Prostate gland (tissue), 2 donors: Measurements from ENCODE around the gene NFIC. TPM values are rescaled to one million over a fixed set of nuclear protein-coding genes. Genes with fewer than 3 reads are reported as not detected.

Experiments used
- DNase-seq: peaks from one replicate; pipeline ENCODE4 v3.0.0-alpha.2; 2019; ENCODE audit warnings: low spot score
- H3K27ac ChIP-seq, 2 donors: fragments of 200-600 bp; sonication (generic); 2 replicates each; pipeline ENCODE4 v1.5.1; 2017 to 2019
- H3K27me3 ChIP-seq: fragments of 200-600 bp; sonication (generic); replicated peaks from 2 replicates; pipeline ENCODE4 v1.5.1; 2019; ENCODE audit not compliant: insufficient read depth
- H3K36me3 ChIP-seq, 2 donors: fragments of 200-600 bp; sonication (generic); 1 replicate in 1 of 2; 2 replicates in 1 of 2; pipeline versions ENCODE4 v1.5.1 to v1.8.1; 2017 to 2019
- H3K4me1 ChIP-seq: fragments of 200-600 bp; sonication (generic); replicated peaks from 2 replicates; pipeline ENCODE4 v1.5.1; 2019
- H3K4me3 ChIP-seq, 2 donors: fragments of 200-600 bp; sonication (generic); 2 replicates each; pipeline ENCODE4 v1.5.1; 2017 to 2019
- H3K9me3 ChIP-seq: fragments of 200-600 bp; sonication (generic); 2 replicates; pipeline ENCODE4 v1.5.1; 2017
- CTCF ChIP-seq, 4 experiments: fragments of 200-600 bp in 2 of 4; fragments of 450-650 bp in 2 of 4; sonication (generic) in 2 of 4; IDR thresholded peaks; 1 replicate in 3 of 4; 2 replicates in 1 of 4; pipeline ENCODE4 v1.5.1; 2016 to 2019; ENCODE audit warnings: antibody characterized with exemption in 4 of 4, mild to moderate bottlenecking in 2 of 4, moderate library complexity in 2 of 4
- POLR2A ChIP-seq: fragments of 450-650 bp; IDR thresholded peaks from one replicate; pipeline ENCODE4 v1.6.1; 2016; ENCODE audit warnings: antibody characterized with exemption, mild to moderate bottlenecking
- POLR2AphosphoS5 ChIP-seq: sonication (generic); formaldehyde crosslinking; IDR thresholded peaks from one replicate; pipeline ENCODE4 v1.6.1; 2017; ENCODE audit warnings: antibody characterized with exemption
- WGBS: methylation state at CpG from one replicate; pipeline ENCODE4 v1.1.5; 2018; 5-methylcytosine and 5-hydroxymethylcytosine counted together
- intact Hi-C: fragments of 100-400 bp; cut with DNase I; formaldehyde crosslinking; loops from one replicate; pipeline ENCODE4 v1.14.2; 2022
- total RNA-seq, 2 donors: library from RNA; depleted of rRNA; stranded (reverse); fragments of >200 nt; gene quantifications; one replicate each; pipeline ENCODE4 v1.1.0, GENCODE V29; 2016

NFIC gene
- total RNA-seq, 2 donors from 2014 or later = 160 to 168 TPM

GRCh38 chr19:3474614-3475013, 108.2 kb downstream of the NFIC start:
- DNase-seq = no peak
- TF ChIP-seq POLR2A = no peak
- no peak for TF ChIP-seq CTCF (IDR thresholded peaks at IDR 0.05)
- TF ChIP-seq POLR2AphosphoS5 = no peak
- Histone ChIP-seq H3K4me3 (no peak overlapping the region), H3K27me3 (no peaks in the 10 kb centered on the region), H3K9me3 (no peaks in the 10 kb centered on the region), H3K27ac (no peak overlapping the region), H3K36me3 (no peaks in the 10 kb centered on the region), H3K4me1 (no peaks in the 10 kb centered on the region)
- WGBS = 74% methylated on average over 2 of the region's 2 CpGs
- intact Hi-C loops = no loop called here

GRCh38 chr19:3475449-3475848, 109.1 kb downstream of the NFIC start:
- TF ChIP-seq CTCF (IDR thresholded peaks at IDR 0.05) (no peak), POLR2A (no peak), POLR2AphosphoS5 (no peak)
- Histone ChIP-seq H3K36me3 (no peaks in the 10 kb centered on the region), H3K27ac (no peak overlapping the region), H3K4me1 (no peaks in the 10 kb centered on the region), H3K27me3 (no peaks in the 10 kb centered on the region), H3K9me3 (no peaks in the 10 kb centered on the region), H3K4me3 (no peak overlapping the region)
- 94% methylated on average over 4 of the region's 4 CpGs for WGBS
- intact Hi-C loops = no loop called here
- DNase-seq = no peak

GRCh38 chr19:3476830-3477229, 110.4 kb downstream of the NFIC start:
- 87% methylated on average over 2 of the region's 2 CpGs for WGBS
- no peaks in the 10 kb centered on the region for H3K9me3 ChIP-seq
- H3K27me3 ChIP-seq = no peaks in the 10 kb centered on the region
- H3K36me3 ChIP-seq = no peaks in the 10 kb centered on the region
- DNase-seq = no peak
- no peak overlapping the region for H3K4me3 ChIP-seq
- H3K4me1 ChIP-seq = no peaks in the 10 kb centered on the region
- TF ChIP-seq CTCF (IDR thresholded peaks at IDR 0.05) = no peak
- TF ChIP-seq POLR2AphosphoS5 = no peak
- no peak for TF ChIP-seq POLR2A
- H3K27ac ChIP-seq = no peak overlapping the region
- intact Hi-C loops = no loop called here

GRCh38 chr19:3477506-3477905, 111.1 kb downstream of the NFIC start:
- intact Hi-C loops = no loop called here
- TF ChIP-seq POLR2A (no peak), POLR2AphosphoS5 (no peak), CTCF (IDR thresholded peaks at IDR 0.05) (no peak)
- H3K27ac ChIP-seq = no peak overlapping the region
- H3K9me3 ChIP-seq = no peaks in the 10 kb centered on the region
- DNase-seq = no peak
- H3K36me3 ChIP-seq = no peaks in the 10 kb centered on the region
- no peaks in the 10 kb centered on the region for H3K4me1 ChIP-seq
- no peak overlapping the region for H3K4me3 ChIP-seq
- no peaks in the 10 kb centered on the region for H3K27me3 ChIP-seq

- 87% methylated on average over 2 of the region's 2 CpGs for whole genome bisulfite sequencing
- no peak overlapping the region for H3K27ac ChIP-seq
- no peak overlapping the region for H3K4me3 ChIP-seq
- H3K9me3 ChIP-seq = no peaks in the 10 kb centered on the region
- no peaks in the 10 kb centered on the region for H3K4me1 ChIP-seq
- no peaks in the 10 kb centered on the region for H3K27me3 ChIP-seq
- TF ChIP-seq POLR2AphosphoS5 = no peak
- no peak for TF ChIP-seq CTCF (IDR thresholded peaks at IDR 0.05)
- no peak for TF ChIP-seq POLR2A
- intact Hi-C loops = no loop called here
- H3K36me3 ChIP-seq = no peaks in the 10 kb centered on the region
- DNase-seq = no peak
Observed at GRCh38 chr19:3477951-3478350, 111.6 kb downstream of the NFIC start.
